ENCODE data around the gene PDE6B.

PDE6B gene

GRCh38 chr4:600850-601515 is 24.4 kb upstream of the PDE6B start:
- CTCF ChIA-PET: no interaction called here
- no peak for DNase-seq (ENCODE audit: low read depth, low spot score)
- no peak for TF ChIP-seq CTCF (IDR thresholded peaks at IDR 0.05; ENCODE audit: insufficient read depth, low read length, missing control alignments)
- H3K4me3 ChIP-seq (ENCODE audit: low read depth, low read length): no peak overlapping the region
- POLR2A ChIA-PET: no interaction called here

GRCh38 chr4:601612-602558 is 23.5 kb upstream of the PDE6B start:
- POLR2A ChIA-PET: no interaction called here
- no peak overlapping the region for H3K4me3 ChIP-seq (ENCODE audit: low read depth, low read length)
- TF ChIP-seq CTCF (IDR thresholded peaks at IDR 0.05; ENCODE audit: insufficient read depth, low read length, missing control alignments): no peak
- no peak for DNase-seq (ENCODE audit: low read depth, low spot score)
- CTCF ChIA-PET: no interaction called here

GRCh38 chr4:602559-602942 is 22.8 kb upstream of the PDE6B start:
- TF ChIP-seq CTCF (IDR thresholded peaks at IDR 0.05; ENCODE audit: insufficient read depth, low read length, missing control alignments): no peak
- CTCF ChIA-PET: no interaction called here
- no peak for DNase-seq (ENCODE audit: low read depth, low spot score)
- no peak overlapping the region for H3K4me3 ChIP-seq (ENCODE audit: low read depth, low read length)
- POLR2A ChIA-PET: no interaction called here

- TF ChIP-seq CTCF (IDR thresholded peaks at IDR 0.05; ENCODE audit: insufficient read depth, low read length, missing control alignments): no peak
- CTCF ChIA-PET: no interaction called here
- no peak for DNase-seq (ENCODE audit: low read depth, low spot score)
- H3K4me3 ChIP-seq (ENCODE audit: low read depth, low read length): no peak overlapping the region
- POLR2A ChIA-PET: no interaction called here
These were observed 21.2 kb upstream of the PDE6B start for GRCh38 chr4:604131-604530.

- DNase-seq (ENCODE audit: low read depth, low spot score): no peak
- TF ChIP-seq CTCF (IDR thresholded peaks at IDR 0.05; ENCODE audit: insufficient read depth, low read length, missing control alignments): no peak
- ChIA-PET CTCF (no interaction called here), POLR2A (no interaction called here)
- no peak overlapping the region for H3K4me3 ChIP-seq (ENCODE audit: low read depth, low read length)
These were observed 19.5 kb upstream of the PDE6B start for GRCh38 chr4:605702-606425.

- no peak for TF ChIP-seq CTCF (IDR thresholded peaks at IDR 0.05; ENCODE audit: insufficient read depth, low read length, missing control alignments)
- no peak overlapping the region for H3K4me3 ChIP-seq (ENCODE audit: low read depth, low read length)
- no peak for DNase-seq (ENCODE audit: low read depth, low spot score)
- ChIA-PET POLR2A (no interaction called here), CTCF (no interaction called here)
These were observed 17.1 kb upstream of the PDE6B start for GRCh38 chr4:608236-608635.
